ENCODE data around the gene PBRM1. TPM values are rescaled to one million over a fixed set of nuclear protein-coding genes. Genes with fewer than 3 reads are reported as not detected.

Gene PBRM1
- total and polyA plus RNA-seq, 2 donors (not counting 1 experiment from before 2014, with no cell fraction given): 37.2 to 97.3 TPM

DNA sequence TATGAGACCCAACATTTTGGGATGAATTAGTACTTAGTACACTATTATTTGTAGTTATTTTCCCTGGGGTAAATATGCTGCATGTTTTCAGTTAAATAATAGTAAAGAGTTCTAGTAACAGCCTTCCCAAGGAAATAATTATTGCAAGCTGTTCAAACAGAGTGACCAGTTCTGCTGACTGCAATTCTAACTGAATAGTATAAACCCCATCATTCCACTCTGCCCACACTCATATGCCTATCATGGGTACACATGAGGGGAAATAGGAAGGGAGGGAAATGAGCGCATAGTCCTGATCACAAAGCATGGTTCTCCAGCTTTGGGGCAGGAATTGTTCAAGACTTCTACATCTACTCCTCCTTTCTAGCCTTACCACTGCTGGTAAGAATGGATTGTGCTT, 130.7 kb downstream of the PBRM1 start:
- no peak overlapping the region for H3K4me3 ChIP-seq (replicated peaks in 1 of 4; ENCODE audit: control extremely low read depth in 1 of 4, insufficient read depth in 1 of 4, low read depth in 3 of 4, low read length in 4 of 4)
- peaks cover 11% of the 10 kb centered on the region for H3K36me3 ChIP-seq (ENCODE audit: control insufficient read depth, insufficient read depth, low read length)
- H3K4me1 ChIP-seq (ENCODE audit: control insufficient read depth, extremely low read depth, insufficient read depth, low read length): no peaks in the 10 kb centered on the region
- TF ChIP-seq, protein P1, sequence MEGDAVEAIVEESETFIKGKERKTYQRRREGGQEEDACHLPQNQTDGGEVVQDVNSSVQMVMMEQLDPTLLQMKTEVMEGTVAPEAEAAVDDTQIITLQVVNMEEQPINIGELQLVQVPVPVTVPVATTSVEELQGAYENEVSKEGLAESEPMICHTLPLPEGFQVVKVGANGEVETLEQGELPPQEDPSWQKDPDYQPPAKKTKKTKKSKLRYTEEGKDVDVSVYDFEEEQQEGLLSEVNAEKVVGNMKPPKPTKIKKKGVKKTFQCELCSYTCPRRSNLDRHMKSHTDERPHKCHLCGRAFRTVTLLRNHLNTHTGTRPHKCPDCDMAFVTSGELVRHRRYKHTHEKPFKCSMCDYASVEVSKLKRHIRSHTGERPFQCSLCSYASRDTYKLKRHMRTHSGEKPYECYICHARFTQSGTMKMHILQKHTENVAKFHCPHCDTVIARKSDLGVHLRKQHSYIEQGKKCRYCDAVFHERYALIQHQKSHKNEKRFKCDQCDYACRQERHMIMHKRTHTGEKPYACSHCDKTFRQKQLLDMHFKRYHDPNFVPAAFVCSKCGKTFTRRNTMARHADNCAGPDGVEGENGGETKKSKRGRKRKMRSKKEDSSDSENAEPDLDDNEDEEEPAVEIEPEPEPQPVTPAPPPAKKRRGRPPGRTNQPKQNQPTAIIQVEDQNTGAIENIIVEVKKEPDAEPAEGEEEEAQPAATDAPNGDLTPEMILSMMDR (conservative IDR thresholded peaks at IDR 0.05 in 1 of 2, IDR thresholded peaks at IDR 0.05 in 1 of 2; ENCODE audit: low read depth in 1 of 2, low read length in 2 of 2): no peak
- no peak for TF ChIP-seq EZH2 (IDR thresholded peaks at IDR 0.05; ENCODE audit: low read length, missing control alignments)
- H4K20me1 ChIP-seq (ENCODE audit: control insufficient read depth, extremely low read depth, insufficient read depth, low read length): no peaks in the 10 kb centered on the region
- H3K9ac ChIP-seq (ENCODE audit: insufficient read depth, low read length): no peak overlapping the region
- no peaks in the 10 kb centered on the region for H3K79me2 ChIP-seq (ENCODE audit: control insufficient read depth, insufficient read depth, low read length)
- H2AFZ ChIP-seq (ENCODE audit: low read length): no peak overlapping the region
- H3K4me2 ChIP-seq (ENCODE audit: extremely low read depth, insufficient read depth, low read length): no peak overlapping the region
- no peaks in the 10 kb centered on the region for H3K9me3 ChIP-seq (ENCODE audit: control insufficient read depth, insufficient read depth, low read depth, low read length)
- no peak for DNase-seq (ENCODE audit: low read depth in 2 of 2)
- H3K27me3 ChIP-seq (ENCODE audit: control insufficient read depth, insufficient read depth, low read length): no peaks in the 10 kb centered on the region
- no peak overlapping the region for H3K27ac ChIP-seq (ENCODE audit: insufficient read depth, low read length)

DNA sequence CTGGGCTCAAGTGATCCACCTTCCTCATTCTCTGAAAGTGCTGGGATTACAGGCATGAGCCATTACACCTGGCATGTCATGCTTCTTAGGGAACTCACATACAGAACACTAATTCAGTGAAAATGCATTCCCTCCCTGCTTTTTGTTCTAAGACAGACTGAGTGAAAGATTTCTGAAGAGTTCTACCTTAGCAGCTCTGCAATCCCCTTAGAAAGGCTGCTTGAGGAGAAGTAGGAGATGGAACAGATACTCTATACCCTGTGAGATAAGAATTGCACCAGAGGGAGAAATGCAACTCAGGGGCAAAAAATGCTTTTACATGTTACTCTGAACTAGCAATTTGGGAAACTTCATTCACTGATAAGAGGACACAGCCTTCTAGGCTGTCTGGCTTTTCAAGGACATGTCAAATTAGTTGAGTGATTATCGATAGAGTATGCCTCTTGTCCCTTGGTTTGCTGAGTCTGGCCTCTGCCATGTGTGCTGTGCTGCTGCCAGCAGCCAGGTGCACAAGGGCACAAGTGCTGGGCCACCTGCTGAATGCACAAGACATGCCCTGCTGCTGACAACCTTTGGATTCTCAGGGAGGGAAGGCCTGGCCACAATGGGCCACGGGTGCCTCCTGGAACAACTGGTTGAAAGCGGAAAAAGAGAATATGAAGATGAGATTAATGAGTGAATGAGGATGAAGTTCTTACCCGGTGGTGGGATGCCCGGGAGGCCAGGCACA, 131.5 kb downstream of the PBRM1 start:
- no peak overlapping the region for H2AFZ ChIP-seq (ENCODE audit: low read length)
- H3K27me3 ChIP-seq (ENCODE audit: control insufficient read depth, insufficient read depth, low read length): no peaks in the 10 kb centered on the region
- TF ChIP-seq EZH2 (IDR thresholded peaks at IDR 0.05; ENCODE audit: low read length, missing control alignments): no peak
- TF ChIP-seq, protein P1 (conservative IDR thresholded peaks at IDR 0.05 in 1 of 2, IDR thresholded peaks at IDR 0.05 in 1 of 2; ENCODE audit: low read depth in 1 of 2, low read length in 2 of 2): no peak
- H3K79me2 ChIP-seq (ENCODE audit: control insufficient read depth, insufficient read depth, low read length): no peaks in the 10 kb centered on the region
- no peaks in the 10 kb centered on the region for H3K9me3 ChIP-seq (ENCODE audit: control insufficient read depth, insufficient read depth, low read depth, low read length)
- no peaks in the 10 kb centered on the region for H3K4me1 ChIP-seq (ENCODE audit: control insufficient read depth, extremely low read depth, insufficient read depth, low read length)
- H3K4me2 ChIP-seq (ENCODE audit: extremely low read depth, insufficient read depth, low read length): no peak overlapping the region
- no peak for DNase-seq (ENCODE audit: low read depth in 2 of 2)
- no peak overlapping the region for H3K4me3 ChIP-seq (replicated peaks in 1 of 4; ENCODE audit: control extremely low read depth in 1 of 4, insufficient read depth in 1 of 4, low read depth in 3 of 4, low read length in 4 of 4)
- H3K9ac ChIP-seq (ENCODE audit: insufficient read depth, low read length): no peak overlapping the region
- H4K20me1 ChIP-seq (ENCODE audit: control insufficient read depth, extremely low read depth, insufficient read depth, low read length): no peaks in the 10 kb centered on the region
- H3K27ac ChIP-seq (ENCODE audit: insufficient read depth, low read length): no peak overlapping the region
- H3K36me3 ChIP-seq (ENCODE audit: control insufficient read depth, insufficient read depth, low read length): peaks cover 11% of the 10 kb centered on the region

DNA sequence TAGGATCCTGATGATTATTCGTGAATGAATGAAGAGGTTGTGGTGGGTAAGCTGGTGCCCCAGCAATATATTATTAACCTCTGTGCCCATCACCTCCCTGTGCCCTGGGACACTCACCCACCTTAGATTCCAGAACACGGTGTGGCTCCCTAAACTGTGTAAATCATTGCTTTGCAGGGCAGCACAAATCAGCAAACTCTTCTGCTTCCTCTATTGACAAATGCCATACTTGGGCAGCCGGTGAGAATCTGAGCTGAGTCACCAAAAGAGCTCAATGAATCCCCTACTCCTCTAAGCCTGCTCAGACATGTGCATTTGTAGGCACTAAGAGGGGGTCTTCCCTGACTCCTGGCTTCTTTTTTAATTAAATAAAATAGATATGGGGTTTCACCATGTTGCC, 133.6 kb downstream of the PBRM1 start:
- H3K4me3 ChIP-seq (replicated peaks in 1 of 4; ENCODE audit: control extremely low read depth in 1 of 4, insufficient read depth in 1 of 4, low read depth in 3 of 4, low read length in 4 of 4): no peak overlapping the region
- no peak overlapping the region for H3K4me2 ChIP-seq (ENCODE audit: extremely low read depth, insufficient read depth, low read length)
- peaks cover 7% of the 10 kb centered on the region for H3K36me3 ChIP-seq (ENCODE audit: control insufficient read depth, insufficient read depth, low read length)
- H3K27ac ChIP-seq (ENCODE audit: insufficient read depth, low read length): no peak overlapping the region
- no peaks in the 10 kb centered on the region for H3K79me2 ChIP-seq (ENCODE audit: control insufficient read depth, insufficient read depth, low read length)
- H4K20me1 ChIP-seq (ENCODE audit: control insufficient read depth, extremely low read depth, insufficient read depth, low read length): no peaks in the 10 kb centered on the region
- no peak for DNase-seq (ENCODE audit: low read depth in 2 of 2)
- no peak overlapping the region for H3K9ac ChIP-seq (ENCODE audit: insufficient read depth, low read length)
- H2AFZ ChIP-seq (ENCODE audit: low read length): no peak overlapping the region
- H3K9me3 ChIP-seq (ENCODE audit: control insufficient read depth, insufficient read depth, low read depth, low read length): no peaks in the 10 kb centered on the region
- no peaks in the 10 kb centered on the region for H3K27me3 ChIP-seq (ENCODE audit: control insufficient read depth, insufficient read depth, low read length)
- no peak for TF ChIP-seq EZH2 (IDR thresholded peaks at IDR 0.05; ENCODE audit: low read length, missing control alignments)
- TF ChIP-seq, protein P1 (conservative IDR thresholded peaks at IDR 0.05 in 1 of 2, IDR thresholded peaks at IDR 0.05 in 1 of 2; ENCODE audit: low read depth in 1 of 2, low read length in 2 of 2): no peak
- no peaks in the 10 kb centered on the region for H3K4me1 ChIP-seq (ENCODE audit: control insufficient read depth, extremely low read depth, insufficient read depth, low read length)

All from fibroblast of lung (primary cell).